ENCODE data around the gene PTER.

Gene PTER

DNA sequence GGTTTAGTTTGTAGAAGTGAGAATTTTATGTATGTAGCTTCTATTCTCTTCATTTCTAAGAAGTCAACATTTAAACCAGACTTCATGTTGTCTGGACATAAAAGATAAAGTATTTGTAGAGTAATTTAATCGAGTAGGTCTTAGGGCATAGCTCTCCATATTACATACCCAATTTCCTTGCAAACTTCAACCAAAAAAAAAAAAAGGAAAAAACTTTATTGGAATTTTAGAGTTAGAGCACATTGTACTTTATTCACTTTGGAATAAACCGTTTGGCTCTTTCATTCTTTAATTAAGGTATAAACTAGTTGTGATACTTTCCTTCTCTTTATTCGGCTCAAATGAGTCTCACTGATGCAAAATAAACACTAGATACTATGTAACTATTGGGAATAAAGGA, 36.0 kb downstream of the PTER start:
- no peak for DNase-seq

DNA sequence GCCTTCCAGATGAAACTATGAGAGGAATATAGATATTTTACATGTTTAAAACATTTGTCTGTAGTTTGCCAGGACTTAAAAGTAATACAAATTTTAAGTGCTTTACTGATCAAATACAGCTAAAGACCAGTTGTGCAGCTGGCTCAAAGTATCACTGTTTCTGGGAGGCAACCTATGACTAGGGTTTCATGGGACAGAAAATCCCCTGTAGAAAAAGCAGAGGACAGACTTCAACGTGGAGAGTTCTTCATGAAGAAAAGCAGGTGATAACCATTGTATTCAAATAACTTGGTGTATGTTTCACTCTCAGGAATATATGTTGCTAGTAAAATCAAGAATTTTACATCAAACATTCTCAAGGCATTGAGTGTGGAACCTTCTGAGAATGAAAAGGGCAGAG, 40.9 kb downstream of the PTER start:
- no peak for DNase-seq

DNA sequence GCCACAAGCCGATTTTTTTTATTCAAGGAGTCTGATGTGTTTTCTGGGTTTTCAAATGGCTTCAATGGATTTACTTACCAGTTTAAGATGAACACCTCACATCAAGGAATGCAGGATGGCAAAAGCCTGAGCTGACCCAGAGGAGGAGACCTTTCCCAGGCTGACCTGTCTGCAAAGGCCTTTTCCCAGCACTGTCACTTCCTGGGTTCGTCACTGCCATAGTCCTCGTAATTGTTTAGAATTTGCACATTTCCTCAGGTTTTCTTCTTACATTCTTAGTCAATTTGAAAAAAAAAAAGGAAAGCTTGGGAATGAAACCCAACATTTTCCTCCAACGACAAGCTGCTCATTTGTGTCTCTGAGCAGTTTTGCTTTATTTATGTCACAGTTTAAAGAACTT, 42.0 kb downstream of the PTER start:
- DNase-seq = no peak

DNA sequence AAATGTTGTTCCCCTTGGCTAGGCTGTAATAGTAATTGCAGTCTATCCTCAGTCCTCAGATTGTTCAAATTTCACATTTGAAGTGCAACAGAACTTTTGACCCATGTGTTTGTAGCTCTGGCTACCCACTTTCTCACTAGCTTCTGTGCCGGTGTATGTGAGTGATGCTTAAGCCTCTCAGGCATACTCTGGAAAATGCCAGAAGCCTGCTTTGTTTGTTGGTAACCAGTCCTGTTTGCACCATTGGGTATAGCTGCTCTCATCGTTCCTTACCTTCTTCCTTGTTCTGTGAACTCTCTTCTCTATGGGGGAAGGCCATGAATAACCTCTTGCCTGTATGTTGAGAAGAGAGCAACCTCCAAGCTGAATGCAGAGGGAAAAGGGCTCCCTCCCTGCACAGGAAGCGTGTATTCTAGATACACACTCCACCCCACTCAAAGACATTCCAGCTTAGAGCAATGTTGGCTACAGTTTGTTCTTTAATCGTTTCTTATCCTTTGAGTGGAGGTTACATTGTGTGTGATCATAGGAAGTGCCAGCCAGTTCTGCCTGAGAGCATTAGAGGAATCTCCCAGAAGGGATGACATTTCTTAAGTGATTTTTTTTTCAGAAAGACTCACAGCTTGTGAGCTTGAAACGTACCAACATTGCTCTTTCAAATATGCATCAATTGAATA, 44.4 kb downstream of the PTER start:
- no peak for DNase-seq

DNA sequence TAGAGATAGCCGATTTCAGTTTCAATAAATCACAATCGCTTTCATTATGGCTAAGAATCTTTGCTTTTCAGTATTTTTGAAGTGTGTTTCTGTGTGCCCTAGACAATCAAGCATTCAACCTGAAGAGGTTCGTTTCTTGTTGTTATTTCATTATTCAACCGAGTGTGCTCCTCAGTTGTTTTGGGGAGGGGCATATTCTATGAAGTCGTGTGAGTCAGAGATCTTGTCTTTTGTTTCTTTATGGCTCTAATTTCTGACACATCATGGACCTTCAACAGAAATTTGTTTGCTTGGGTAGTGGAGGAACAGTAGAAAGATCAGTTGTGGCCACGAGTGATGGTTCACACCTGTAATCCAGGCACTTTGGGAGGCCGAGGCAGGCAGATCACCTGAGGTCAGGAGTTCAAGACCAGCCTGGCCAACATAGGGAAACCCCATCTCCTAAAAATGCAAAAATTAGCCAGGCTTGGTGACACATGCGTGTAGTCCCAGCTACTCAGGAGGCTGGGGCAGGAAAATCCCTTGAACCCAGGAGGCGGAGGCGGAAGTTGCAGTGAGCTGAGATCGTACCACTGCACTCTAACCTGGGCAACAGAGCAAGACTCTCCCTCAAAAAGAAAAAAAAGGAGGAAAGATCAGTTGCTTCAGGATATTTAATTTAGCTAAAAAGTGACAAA, 46.6 kb downstream of the PTER start:
- no peak for DNase-seq

DNA sequence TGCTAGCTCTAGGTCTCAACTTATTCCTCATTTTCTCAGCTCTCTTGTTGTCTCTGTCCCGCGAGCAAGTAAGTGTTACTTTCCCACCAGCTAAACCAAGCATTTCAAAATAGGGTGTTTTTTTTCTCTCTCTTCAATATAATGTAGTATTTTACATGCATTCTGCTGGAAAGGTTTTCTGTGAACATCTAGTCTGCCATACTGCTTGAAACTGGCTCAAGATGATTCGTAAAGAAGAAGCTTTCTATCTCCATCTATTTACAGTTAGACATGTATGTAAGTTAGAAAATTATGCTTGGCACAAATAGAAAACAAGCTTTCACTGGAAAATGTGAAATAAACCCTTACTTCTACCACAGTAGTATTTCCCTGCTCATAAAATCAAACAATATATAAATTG, 53.7 kb downstream of the PTER start:
- no peak for DNase-seq

DNA sequence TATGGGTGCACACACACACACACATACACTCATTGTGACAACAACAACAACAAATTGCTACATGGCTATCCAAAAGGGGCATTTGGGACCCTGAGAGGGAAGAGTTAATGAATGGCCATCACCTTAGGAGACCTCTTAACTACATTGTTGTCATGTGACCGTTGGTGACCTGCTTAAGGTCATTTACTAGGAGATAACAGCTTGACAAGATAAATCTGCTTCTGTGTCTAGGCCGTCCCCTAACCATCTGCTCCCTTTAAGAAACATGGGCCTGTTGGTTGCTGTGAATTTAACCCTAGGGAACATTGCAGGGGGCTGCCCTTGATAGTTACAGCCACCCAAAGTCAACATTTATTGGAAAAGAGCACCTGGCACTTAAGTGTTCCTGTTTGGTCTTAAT, 55.1 kb downstream of the PTER start:
- DNase-seq = no peak

DNA sequence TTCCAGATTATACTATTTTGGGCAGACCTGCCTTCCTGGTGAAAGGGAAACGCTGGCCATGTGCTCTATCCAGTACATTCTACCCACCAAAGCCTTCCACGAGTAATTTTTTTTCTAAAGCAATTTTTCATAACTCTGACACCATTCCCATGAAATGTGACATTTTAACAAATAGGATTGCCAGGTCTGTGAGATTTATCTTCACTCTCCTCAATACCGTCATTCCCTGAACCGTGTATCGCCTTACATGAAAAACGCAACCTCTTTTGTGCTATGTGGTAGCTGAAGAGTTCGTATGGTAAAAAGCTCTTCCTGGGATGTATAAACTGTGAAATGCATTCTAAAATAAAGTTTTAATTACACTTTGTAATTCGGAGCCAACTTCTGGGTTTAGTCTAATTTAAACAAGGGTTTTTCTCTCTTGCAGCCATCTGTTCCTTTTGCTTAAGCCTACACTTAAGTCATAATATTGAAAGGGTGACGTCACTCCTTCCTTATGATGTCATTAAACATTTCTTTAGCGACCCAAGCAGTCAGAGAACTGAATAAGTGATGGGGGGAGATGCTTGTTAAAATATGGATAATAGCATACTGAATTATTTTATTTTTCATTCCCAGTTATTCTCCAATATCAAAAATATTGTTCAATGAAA, 57.2 kb downstream of the PTER start:
- no peak for DNase-seq

DNA sequence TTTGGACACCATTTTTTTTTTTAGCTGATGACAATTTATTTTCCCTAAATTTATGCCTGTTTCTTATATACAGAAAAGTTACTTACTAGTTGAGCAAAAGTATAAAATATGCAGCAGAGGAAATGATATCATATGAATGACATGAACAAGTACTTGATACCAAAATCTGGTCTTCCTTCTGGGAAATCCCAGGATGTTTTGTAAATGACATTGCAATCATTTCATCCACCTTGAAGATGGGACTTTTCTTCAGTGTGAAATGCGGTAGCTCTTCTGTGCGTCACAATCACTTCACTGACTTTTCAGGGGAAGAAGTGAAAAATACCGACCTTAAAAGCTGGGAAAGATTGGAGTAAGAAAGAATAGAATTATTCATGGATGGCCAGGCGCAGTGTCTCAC, 61.1 kb downstream of the PTER start:
- no peak for DNase-seq

DNA sequence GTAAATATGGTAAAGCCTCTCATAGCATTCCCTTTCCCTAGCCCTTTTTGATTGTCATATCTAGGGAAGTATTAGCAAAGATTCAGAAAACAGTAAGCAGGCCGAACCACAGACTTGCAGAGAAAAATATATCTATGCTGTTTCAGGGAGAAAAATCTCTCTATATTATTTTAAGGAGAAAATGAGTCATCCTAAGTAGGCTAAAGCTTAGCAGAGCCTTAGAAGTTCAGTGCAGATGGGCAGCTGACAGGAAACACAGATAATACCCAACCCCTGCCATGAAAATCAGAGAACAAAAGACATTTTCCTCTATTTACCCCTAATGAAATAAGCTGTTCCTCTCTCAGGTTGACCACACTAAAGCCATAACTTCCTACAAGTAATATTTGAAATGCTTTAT, 68.4 kb downstream of the PTER start:
- no peak for DNase-seq

DNA sequence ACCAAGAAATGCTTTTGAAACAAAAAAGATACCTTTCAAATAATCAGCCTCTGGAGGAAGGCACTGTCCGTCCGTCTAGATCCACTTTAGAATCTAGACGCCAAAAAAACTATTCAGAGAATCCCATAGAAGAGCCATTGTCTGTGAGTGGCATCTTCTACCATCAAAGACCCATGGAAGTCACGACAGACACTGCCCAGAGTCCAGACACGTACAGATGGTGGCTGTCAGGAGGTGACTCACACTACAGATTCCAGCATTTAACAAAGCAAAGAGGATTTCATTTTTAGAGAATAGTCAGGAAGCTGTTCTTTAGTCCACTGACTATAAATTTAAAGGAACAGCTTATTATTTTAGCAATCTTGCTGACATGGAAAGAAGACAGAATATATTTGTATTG, 73.2 kb downstream of the PTER start:
- DNase-seq = no peak

DNA sequence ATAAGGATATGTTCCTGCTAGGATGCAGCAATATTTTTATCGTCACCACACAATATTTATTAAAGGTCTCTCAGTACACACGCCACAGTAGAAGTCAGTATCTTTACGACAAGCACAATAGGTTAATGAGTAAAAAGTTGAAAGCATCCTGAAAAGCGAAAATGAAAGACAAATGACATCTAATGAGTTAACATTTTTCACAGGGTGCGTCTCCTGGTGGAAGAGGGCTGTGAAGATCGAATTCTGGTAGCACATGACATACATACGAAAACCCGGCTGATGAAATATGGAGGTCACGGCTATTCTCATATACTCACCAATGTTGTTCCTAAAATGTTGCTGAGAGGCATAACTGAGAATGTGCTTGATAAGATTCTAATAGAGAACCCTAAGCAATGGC, 74.0 kb downstream of the PTER start:
- no peak for DNase-seq

DNA sequence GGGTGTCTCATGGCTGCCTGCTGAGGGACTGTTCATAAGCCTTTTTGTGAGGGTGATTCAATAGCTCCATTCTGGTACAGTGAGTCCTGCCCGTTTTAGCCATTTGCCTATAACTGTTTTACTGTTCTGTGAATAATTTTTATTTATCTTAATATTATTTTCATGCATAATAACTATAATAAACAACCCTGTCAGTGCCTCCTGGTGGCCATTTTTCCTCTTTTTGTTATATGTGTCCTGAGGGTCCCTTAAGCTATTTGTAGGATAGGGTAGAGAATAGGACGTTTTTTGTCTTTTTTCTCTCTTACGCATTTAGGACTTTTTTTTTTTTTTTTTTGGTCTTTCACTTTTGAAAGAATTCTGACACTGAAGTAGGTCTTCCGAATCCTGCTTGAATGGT, 82.0 kb downstream of the PTER start:
- DNase-seq = no peak

DNA sequence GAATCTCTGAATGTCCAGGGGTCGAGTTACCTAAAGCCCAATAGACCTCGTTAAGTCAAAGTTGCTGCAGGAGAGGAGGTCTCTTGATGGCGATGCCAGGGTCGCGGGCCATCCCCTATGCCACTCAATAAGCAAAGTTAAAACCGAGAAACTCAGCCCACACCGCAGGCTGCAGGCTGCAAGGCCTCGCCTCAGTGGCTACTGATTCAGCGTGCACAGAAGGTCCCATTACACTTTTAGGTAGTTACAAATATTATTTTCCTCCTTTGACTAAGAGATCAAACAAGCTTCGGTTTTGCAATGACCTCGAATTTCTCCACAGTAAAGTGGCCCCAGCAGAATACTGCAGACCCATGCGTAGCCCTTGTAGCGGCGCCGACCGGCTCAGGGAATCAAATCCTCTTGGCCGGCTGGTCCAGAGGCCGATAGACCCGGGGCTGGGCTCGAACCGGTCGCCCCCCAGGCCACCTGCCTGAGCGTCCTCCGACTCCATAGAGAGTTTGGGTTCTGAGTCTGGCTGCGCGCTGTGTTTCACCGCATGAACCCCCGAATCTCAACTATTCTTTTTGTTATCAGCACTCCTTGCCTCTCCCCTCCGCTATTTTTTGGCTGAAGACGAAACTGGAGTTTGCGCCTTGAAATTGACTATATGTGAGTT, 82.6 kb downstream of the PTER start:
- DNase-seq = no peak

DNA sequence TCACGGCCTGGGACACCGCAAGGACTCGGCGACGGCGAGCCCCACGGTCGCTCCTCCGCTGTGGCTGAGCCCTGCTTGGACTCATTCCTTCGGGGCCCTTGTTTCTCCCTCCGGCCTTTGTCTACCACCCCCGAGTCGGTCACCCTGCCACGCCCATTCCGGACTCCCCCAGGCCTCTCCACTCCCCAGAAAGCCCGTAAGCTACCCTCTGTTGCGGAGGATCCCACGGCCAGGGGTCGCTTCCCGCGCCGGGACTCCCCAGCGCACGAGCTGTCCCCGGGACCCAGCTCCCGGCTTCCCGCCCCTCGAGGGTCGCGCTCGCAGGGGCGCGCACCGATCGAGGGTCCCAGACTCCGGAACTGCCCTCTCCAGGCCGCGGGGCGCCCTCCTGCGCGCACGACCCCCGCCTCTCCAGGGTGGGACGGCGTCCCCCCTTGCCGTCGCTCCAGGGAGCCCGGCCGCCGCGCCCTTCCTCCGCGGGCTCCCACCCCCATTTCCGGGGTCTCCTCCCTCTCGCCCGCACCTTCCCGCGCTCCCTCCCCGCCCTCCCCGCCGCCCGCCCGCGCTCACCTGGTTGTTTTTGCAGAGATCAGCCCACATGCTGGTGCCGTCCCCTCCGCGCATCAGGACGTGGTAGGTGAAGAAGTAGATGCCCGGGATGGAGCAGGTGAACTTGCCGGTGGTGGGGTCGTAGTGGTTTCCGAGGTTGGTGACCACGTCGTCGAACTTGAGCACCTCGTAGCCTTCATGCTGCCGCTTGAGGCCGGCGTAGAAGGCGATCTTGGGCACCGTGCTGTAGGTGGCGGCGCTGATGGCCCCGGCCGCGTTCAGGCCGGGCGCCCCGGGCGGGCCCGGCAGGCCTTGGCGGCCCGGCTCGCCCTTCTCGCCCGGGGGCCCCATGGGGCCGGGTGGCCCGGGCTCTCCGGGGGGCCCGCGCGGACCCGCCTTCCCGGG, 83.4 kb downstream of the PTER start:
- no peak for DNase-seq

DNA sequence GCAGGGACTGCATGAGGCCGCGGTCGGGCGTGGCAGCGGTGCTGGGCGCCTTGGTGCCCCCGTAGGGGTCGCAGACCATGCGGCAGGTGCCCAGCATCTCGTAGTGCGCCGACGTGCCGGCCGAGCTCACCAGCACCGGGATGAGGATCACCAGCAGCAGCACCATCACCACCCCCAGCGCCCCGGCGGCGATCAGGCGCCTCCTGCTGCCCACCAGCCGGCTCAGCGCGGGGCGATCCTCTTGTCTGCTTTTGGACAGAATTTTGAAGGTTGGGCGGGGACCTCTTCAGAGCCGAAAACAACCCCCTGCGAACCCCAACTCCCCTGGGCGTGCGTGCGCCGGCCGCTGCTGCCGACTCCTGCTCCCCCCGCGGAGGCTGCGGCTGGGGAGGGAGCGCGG, 84.1 kb downstream of the PTER start:
- peak; percentile 6 for DNase-seq

DNA sequence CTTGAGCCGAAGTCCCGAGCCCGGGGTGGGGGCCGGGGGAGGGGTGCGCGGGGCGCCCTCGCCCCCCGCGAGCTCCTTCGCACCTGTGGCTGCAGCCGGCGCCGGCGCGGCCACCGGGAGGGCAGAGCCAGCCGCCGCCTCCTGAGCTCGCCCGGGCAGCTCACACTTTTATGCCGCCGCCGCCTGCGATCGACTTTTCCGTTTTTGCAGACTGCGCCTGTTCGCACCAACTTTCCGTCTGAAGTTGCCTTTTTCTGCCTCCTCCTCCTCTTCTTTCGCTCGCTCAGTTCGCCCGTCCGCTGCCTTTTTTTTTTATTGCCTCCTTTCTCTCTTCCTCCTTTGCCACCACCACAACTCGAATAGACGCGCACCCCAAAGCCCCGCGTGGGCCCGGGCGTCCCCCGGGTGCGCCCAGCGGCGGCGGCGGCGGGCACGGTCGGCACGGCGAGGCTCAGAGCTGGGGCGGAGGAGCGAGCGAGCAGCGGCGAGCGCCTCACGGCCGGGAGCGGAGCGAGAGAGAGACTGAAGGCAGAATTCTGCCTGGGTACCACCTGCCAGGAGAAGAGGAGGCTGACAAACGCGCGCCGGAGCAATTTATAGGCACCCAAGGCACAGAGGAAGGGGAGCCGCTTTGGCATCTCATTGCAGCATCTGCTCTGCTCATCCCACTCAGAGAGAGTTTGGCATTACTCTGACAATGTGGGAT, 84.7 kb downstream of the PTER start, which contains the start of gene C1QL3:
C1QL3 (minus strand) TSS at position 569 of the 706 bp plus-strand sequence. CDS start 814 bp downstream, outside the sequence.
- DNase-seq = no peak

DNA sequence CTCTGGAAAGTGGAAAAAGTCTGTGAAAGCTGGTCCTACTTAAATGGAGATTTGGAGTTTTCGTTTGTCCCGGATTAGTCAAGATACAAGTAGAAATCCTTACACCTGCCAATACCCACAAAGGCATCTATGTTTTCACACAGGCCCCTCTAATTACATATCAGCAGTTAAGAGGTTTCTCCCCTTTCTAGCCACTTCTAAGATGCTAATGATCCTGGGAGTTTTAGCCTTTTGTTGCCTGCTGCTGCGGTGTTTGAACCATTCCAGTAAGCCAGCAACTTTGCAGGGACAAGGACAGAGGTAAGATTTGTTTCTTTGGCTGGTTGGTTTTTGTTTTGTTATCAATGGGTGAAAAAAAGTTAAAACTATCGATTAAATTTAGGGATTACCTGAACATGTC, 90.6 kb downstream of the PTER start:
- no peak for DNase-seq

DNA sequence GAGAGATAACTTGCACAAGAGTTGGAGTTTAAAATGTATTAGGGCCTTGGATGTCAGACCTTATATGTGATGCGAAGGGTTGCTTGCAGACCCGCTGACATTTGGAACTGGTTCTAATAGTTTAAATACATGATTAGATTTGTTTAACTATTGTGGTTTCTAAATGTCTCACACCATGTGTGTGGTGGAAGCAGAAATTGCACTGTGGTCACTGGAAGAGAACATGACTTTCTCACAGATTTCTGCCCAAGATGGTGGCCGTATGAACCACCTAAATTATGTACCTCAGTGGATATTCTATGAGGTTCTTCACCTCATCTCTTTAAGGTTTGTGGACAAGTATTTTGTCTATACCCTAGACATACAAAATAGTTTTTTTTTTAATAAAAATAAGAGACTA, 93.0 kb downstream of the PTER start:
- no peak for DNase-seq

DNA sequence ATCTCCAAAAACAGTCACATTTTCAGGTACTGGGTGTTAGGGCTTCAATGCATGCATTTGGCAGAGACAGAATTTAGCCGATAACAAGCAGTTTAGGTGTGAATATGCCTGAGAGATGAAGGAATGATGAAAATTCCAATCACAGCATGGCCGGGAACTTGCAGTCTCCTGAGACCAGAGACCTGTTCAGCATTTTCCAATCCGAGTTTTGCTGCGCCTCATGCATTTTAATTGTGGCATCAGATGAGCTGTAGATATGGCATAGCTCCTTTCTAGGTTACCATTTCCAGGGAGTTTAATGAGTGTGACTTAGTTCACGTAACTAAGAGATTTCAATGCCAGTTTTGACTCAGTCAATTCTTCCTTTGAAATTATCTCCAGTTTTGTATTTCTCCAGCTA, 99.3 kb downstream of the PTER start:
- no peak for DNase-seq

DNA sequence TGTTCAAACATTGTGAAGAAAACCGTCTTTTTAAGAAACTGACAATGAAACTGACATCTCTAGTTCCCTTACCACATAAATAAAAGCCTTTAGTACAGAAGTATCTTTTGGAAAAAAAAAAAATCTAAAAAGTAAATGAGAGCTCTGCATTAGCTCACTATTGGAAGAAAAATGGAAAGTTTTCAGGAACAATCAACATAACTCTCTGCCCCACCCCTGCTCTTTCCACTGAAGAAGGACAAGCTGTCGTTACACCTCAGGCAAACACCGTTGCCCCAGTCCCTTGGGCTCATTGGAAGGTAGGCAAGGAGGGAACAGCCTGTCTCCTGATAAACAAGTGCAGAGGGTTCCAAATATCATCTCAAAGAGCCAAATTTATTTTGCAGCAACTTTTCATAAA, 107.3 kb downstream of the PTER start:
- DNase-seq = no peak

DNA sequence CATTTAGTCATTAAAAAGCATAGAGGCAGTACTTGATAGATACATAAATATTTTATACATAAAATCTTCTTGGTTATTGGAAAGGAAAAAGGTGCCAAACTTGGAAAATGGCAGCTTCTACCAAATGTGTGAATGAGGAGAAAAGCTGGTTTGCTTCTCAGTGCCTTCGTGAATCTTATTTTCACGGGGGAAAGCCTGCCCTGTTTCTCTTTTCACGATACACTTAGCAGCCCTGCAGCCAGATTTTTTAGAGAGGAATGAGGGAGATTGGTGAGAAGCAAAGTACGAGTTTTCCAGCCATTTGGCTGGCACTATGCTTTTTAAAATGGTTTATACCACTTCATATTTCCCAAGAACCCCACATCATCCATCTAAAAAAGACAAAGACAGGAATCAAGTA, 107.8 kb downstream of the PTER start:
- no peak for DNase-seq

All from NCI-H1694 (cell line).